ENCODE data around the gene PYGB.

The PYGB gene

DNA sequence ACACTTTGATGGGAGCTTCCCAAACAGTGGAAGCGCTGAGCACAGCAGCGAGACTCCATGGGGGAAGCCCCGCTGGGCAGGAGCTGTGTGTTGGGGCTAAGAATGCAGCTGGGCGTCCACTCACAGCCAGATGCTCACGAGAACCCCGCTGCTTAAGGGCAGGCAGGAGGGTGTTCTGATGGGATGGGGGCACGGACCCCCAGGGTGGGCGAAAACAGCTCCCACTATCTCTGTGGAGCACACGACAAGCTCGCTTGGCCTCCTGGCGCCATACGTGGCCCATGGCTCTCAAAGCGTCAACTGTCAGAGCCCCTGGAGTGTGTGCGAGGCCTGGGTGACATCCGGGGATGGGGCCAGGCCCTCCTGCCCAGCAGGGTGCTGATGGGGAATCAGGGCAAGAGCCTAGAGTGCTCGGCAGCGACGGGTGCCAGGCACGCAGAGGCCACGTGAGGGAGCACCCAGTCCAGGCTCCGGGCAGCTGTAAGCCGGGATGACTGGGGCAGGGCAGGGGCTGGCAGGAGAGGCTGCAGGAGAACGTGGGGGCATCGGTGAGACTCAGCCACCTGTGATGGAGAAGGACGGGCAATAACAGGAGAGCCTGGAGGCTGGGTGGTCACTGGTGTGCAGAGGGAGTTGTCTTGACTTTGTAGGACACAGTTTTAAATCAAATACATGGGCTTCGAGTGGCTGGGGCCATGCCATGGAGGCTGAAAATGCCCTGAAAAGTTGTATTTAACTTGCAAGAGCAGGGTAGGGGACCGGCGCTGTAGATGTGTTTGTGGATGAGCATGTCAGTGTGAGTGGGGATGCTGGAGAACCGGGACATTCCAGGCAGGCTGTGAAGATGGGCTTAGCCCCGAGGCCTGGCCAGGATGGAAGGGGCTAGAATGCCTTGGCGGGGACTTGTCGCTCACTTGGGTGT is 27.3 kb downstream of the PYGB start:
- FAIRE-seq (no peak), DNase-seq (ENCODE audit: insufficient read length, low spot score) (no peak)
- no peak for TF ChIP-seq POU2F2 (IDR thresholded peaks at IDR 0.05; ENCODE audit: low read depth, low read length)
- TF ChIP-seq POLR2AphosphoS5 (IDR thresholded peaks at IDR 0.05; ENCODE audit: low read depth, low read length), result no peak
- TF ChIP-seq SPI1 (IDR thresholded peaks at IDR 0.05; ENCODE audit: low read depth, low read length), result no peak

DNA sequence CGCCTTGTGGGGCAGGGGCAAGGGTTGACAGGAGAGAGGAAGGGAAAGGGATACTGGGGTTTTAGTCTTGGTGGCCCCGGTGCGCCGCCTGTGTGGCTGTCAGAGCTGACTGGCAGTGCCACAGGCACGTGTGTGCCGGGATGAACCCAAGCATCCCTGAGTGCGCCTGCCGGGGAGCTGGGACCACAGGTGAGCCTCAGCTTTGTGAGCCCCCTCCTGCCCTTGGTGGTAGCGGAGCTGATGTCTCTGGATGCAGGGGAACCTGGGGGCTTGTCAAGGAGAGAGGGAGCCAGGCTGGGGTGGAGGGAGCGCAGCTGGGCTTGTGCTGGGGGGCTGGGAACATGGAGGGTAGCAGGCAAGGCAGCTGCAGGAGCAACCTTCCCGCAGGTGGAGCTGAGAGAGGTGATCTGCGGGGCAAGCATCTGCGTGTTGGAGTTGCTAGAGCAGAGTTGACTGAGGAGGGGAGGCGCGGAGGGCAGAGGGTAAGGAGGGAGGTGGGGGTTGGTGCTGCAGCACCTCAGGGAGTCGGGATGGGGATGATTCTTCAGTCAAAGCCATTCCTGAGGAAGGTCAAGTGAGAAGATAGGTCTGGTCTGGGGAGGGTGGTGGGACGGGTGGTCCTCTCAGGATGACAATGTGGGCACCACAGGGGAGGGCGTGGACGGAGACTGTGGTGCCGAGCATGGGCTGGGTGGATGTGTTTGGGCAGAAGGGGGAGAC is 28.1 kb downstream of the PYGB start:
- DNase-seq (ENCODE audit: insufficient read length, low spot score) (no peak), FAIRE-seq (no peak)
- TF ChIP-seq TAF1 (IDR thresholded peaks at IDR 0.05; ENCODE audit: low read depth, low read length) (no peak), POLR2A (IDR thresholded peaks at IDR 0.05; ENCODE audit: low read depth, low read length) (no peak), POU2F2 (IDR thresholded peaks at IDR 0.05; ENCODE audit: low read depth, low read length) (no peak), SPI1 (IDR thresholded peaks at IDR 0.05; ENCODE audit: low read depth, low read length) (no peak), POLR2AphosphoS5 (IDR thresholded peaks at IDR 0.05; ENCODE audit: low read depth, low read length) (no peak), PAX5 (IDR thresholded peaks at IDR 0.05; ENCODE audit: insufficient read depth, low read length, severe bottlenecking) (no peak)

DNA sequence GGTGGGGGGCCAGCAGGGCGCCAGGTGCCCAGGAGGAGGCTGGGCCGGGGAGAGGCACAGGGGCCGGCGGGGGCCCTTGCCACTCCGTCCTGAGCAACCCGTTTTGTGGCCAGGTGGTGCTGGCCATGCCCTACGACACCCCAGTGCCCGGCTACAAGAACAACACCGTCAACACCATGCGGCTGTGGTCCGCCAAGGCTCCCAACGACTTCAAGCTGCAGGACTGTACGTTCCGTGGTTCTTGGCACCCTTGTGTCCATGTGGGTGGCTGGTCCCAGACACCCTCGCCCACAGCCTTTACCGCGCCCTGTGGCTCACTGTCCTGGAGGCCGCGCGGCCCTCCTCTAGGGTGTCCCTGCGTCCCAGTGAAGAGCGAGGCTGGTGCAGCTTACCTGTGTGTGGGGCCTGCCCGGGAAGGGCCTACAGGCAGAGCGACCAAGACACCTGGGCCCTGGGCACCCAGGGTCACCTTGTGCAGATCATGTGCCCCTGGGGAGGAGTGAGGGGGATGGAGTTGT is 28.7 kb downstream of the PYGB start:
- no peak for TF ChIP-seq POU2F2 (IDR thresholded peaks at IDR 0.05; ENCODE audit: low read depth, low read length)
- TF ChIP-seq SPI1 (IDR thresholded peaks at IDR 0.05; ENCODE audit: low read depth, low read length), result no peak
- no peak for TF ChIP-seq PAX5 (IDR thresholded peaks at IDR 0.05; ENCODE audit: insufficient read depth, low read length, severe bottlenecking)
- TF ChIP-seq POLR2AphosphoS5 (IDR thresholded peaks at IDR 0.05; ENCODE audit: low read depth, low read length), result no peak
- no peak for TF ChIP-seq TAF1 (IDR thresholded peaks at IDR 0.05; ENCODE audit: low read depth, low read length)
- no peak for TF ChIP-seq POLR2A (IDR thresholded peaks at IDR 0.05; ENCODE audit: low read depth, low read length)
- FAIRE-seq (no peak), DNase-seq (ENCODE audit: insufficient read length, low spot score) (no peak)

DNA sequence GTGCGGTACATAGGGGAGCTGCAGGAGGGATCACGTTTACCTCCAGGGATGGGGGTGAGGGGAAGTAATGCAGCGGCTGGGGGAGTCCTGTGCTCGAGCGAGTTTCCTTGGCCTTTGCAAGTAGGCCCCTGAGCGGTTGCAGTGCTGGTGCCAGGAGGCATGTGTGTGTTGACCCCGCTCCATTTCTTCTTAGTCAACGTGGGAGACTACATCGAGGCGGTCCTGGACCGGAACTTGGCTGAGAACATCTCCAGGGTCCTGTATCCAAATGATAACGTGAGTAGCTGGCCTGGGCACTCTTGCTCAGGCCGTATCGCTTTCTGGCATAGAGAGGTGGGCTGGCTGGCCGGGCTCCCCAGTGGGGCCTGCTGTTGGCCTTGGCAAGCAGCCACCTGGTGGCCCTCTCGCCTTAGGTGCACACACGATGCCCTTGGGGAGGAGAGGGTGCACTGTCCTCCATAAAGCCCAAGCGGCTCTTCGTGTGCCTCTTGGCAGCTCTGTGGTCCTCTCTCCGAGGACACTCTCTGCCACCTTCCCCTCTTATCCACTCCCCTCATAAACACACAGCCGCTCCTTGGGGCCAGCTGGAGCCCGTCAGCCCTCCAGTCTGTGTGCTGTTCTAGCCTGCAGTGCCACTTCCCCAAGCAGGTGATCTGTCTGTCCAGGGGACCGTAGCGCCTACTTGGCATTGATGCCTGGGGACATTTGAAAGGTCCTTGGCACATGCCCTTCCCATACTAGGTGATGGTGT is 29.3 kb downstream of the PYGB start:
- no peak for DNase-seq (ENCODE audit: insufficient read length, low spot score)
- TF ChIP-seq TAF1 (IDR thresholded peaks at IDR 0.05; ENCODE audit: low read depth, low read length) (no peak), POU2F2 (IDR thresholded peaks at IDR 0.05; ENCODE audit: low read depth, low read length) (no peak)
- no peak for FAIRE-seq

DNA sequence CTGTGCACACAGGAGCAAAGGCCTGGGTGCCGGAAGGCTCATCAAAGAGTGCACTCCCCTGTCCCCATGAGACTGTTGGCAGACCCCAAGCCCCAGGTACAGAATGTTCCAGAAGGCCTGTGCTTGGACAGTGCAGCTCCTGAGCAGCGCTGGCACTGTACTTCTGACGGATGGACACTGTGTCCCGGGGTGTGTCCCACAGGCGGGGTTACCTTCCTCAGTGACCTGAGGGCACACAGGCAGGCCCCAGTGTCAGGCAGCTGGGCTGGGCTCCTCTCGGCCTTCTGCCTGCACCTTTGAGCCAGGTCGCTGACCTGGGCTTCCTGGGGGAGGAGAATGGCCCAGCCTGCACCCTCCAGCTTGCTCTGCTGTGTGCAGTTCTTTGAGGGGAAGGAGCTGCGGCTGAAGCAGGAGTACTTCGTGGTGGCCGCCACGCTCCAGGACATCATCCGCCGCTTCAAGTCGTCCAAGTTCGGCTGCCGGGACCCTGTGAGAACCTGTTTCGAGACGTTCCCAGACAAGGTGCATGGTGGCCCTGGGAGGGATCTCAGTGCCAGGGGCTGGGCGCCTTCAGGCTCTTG is 30.1 kb downstream of the PYGB start:
- TF ChIP-seq SPI1 (IDR thresholded peaks at IDR 0.05; ENCODE audit: low read depth, low read length) (no peak), POLR2A (IDR thresholded peaks at IDR 0.05; ENCODE audit: low read depth, low read length) (no peak), POU2F2 (IDR thresholded peaks at IDR 0.05; ENCODE audit: low read depth, low read length) (no peak), TAF1 (IDR thresholded peaks at IDR 0.05; ENCODE audit: low read depth, low read length) (no peak), PAX5 (IDR thresholded peaks at IDR 0.05; ENCODE audit: insufficient read depth, low read length, severe bottlenecking) (no peak), POLR2AphosphoS5 (IDR thresholded peaks at IDR 0.05; ENCODE audit: low read depth, low read length) (no peak)

DNA sequence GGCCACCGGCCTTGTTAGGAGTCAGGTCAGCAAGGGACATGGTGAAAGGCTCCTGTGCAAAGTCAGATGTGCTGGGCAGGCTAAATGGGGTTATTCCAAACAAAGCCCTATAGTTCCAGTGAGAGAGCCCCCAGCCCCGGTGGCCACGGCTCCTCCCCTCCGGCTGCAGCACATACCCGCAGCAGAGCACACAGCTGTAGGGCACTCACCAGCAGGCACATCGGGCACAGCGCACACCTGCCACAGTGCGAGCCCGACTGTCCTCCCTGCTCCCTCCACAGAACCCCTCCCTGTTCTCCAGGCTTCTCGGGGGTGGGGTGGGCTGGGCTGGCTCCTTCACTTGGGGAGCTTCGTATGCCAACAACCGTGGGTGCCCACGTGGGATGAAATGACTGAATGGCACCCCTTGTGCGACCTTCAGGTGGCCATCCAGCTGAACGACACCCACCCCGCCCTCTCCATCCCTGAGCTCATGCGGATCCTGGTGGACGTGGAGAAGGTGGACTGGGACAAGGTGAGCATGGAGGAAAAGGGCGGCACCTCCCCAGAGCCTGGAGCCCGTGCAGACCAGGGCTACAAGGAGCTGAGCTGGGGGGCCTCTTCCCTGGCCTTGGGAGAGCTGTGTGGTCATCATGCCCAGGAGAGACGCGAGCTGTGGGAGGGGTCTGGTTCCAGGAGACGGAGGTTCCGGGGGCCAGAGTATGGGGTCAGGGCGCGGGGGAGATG is 30.9 kb downstream of the PYGB start:
- DNase-seq (ENCODE audit: insufficient read length, low spot score), result no peak
- no peak for FAIRE-seq
- TF ChIP-seq TAF1 (IDR thresholded peaks at IDR 0.05; ENCODE audit: low read depth, low read length) (no peak), PAX5 (IDR thresholded peaks at IDR 0.05; ENCODE audit: insufficient read depth, low read length, severe bottlenecking) (no peak), POLR2AphosphoS5 (IDR thresholded peaks at IDR 0.05; ENCODE audit: low read depth, low read length) (no peak), POU2F2 (IDR thresholded peaks at IDR 0.05; ENCODE audit: low read depth, low read length) (no peak), POLR2A (IDR thresholded peaks at IDR 0.05; ENCODE audit: low read depth, low read length) (no peak), SPI1 (IDR thresholded peaks at IDR 0.05; ENCODE audit: low read depth, low read length) (no peak)

More for the DNA sequence above, 30.1 kb downstream of the PYGB start:
- DNase-seq (ENCODE audit: insufficient read length, low spot score), result no peak
- no peak for FAIRE-seq

DNA sequence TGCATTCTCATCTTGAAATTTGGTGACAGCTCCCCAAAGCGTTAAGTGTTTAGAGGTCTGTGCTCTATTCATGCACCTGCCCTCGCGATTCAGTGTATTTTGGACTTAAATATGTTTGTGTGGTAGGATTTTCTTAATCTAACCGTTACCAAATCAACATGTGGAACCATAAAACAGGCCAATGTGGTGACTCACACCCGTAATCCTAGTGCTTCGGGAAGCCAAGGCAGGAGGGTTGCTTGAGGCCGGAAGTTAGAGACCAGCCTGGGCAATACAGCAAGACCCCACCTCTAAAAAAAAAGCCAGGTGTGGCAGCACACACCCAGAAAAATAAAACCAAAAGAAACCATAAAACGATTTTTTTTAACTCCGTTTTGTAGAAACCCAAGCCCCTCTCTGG is 31.5 kb downstream of the PYGB start:
- TF ChIP-seq TAF1 (IDR thresholded peaks at IDR 0.05; ENCODE audit: low read depth, low read length) (no peak), SPI1 (IDR thresholded peaks at IDR 0.05; ENCODE audit: low read depth, low read length) (no peak), POU2F2 (IDR thresholded peaks at IDR 0.05; ENCODE audit: low read depth, low read length) (no peak), POLR2A (IDR thresholded peaks at IDR 0.05; ENCODE audit: low read depth, low read length) (no peak), PAX5 (IDR thresholded peaks at IDR 0.05; ENCODE audit: insufficient read depth, low read length, severe bottlenecking) (no peak), POLR2AphosphoS5 (IDR thresholded peaks at IDR 0.05; ENCODE audit: low read depth, low read length) (no peak)
- DNase-seq (ENCODE audit: insufficient read length, low spot score), result no peak
- FAIRE-seq, result no peak

DNA sequence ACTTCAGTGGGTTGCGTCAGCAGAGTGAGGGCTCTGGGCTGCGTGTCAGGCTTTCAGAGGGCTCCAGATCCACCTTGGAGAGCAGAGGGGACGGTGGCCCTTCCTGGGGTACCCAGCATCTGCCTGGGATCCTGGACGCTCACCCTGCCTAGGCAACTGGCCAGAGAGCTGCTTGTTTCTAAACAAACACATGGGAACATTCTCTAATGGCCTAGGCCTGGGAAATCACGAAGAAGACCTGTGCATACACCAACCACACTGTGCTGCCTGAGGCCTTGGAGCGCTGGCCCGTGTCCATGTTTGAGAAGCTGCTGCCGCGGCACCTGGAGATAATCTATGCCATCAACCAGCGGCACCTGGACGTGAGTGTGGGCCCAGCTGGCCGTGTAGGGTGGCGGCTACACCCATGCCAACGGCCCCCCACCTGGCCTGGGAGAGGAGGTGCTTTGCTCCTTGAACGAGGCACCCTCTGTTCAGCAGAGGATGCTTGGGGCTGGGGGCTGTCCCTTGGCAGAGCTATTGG is 32.2 kb downstream of the PYGB start:
- TF ChIP-seq TAF1 (IDR thresholded peaks at IDR 0.05; ENCODE audit: low read depth, low read length) (no peak), POLR2AphosphoS5 (IDR thresholded peaks at IDR 0.05; ENCODE audit: low read depth, low read length) (no peak), POLR2A (IDR thresholded peaks at IDR 0.05; ENCODE audit: low read depth, low read length) (no peak), POU2F2 (IDR thresholded peaks at IDR 0.05; ENCODE audit: low read depth, low read length) (no peak), PAX5 (IDR thresholded peaks at IDR 0.05; ENCODE audit: insufficient read depth, low read length, severe bottlenecking) (no peak), SPI1 (IDR thresholded peaks at IDR 0.05; ENCODE audit: low read depth, low read length) (no peak)
- FAIRE-seq (no peak), DNase-seq (ENCODE audit: insufficient read length, low spot score) (no peak)
